K562 (cell line): ENCODE measurements around the gene OXTR. TPM values are rescaled to one million over a fixed set of nuclear protein-coding genes. Genes with fewer than 3 reads are reported as not detected.

Experiments used
- ATAC-seq: fragments of 200-7000 bp; cut with Tn5 transposase; 3 replicates; pipeline ENCODE4 v1.9.1; 2020; ENCODE audit warnings: moderate library complexity
- BruUV-seq: library from RNA; stranded (reverse); fragments of 400-500 nt; replicated peaks from 2 replicates; lab custom pipeline; 2021; lab: Mats Ljungman, UMichigan
- CTCF ChIA-PET: fragments of 300-600 bp; formaldehyde crosslinking; extraction: SDS; loops from one replicate; lab custom pipeline; 2021; ENCODE audit warnings: low intra/inter-chr PET ratio; lab: Yijun Ruan, JAX
- POLR2A ChIA-PET: fragments of 300-600, 350-650 bp; sonication (Branson Sonifier 250); formaldehyde crosslinking; extraction: SDS; loops from one replicate; lab custom pipeline; 2021; ENCODE audit warnings: antibody characterized with exemption, inconsistent platforms; lab: Yijun Ruan, JAX
- DNase-seq, 4 experiments: peaks; one replicate each; pipeline versions ENCODE4 v3.0.0 to v3.0.0-alpha.2; 2011 to 2018; ENCODE audit warnings: low spot score in 3 of 4, mixed read lengths in 3 of 4; ENCODE audit errors: extremely low read depth in 1 of 4
- FAIRE-seq: peaks from 2 replicates; lab custom pipeline; 2011; peaks lifted over from hg19 to GRCh38; lab: Jason Lieb, UNC
- H2AFZ ChIP-seq: 2 replicates; pipeline ENCODE4 v1.6.0; 2011; ENCODE audit warnings: low read depth, low read length, control low read depth, inconsistent platforms
- H3K27ac ChIP-seq: fragments of 200-600 bp; 3 replicates; pipeline ENCODE4 v1.8.0; 2011; ENCODE audit warnings: low read depth, mild to moderate bottlenecking, control low read depth, inconsistent platforms, low read length, moderate library complexity, mixed read lengths; ENCODE audit errors: extremely low read depth
- H3K27me3 ChIP-seq, 2 experiments: fragments of 300-600 bp in 1 of 2; 2 replicates in 1 of 2; 3 replicates in 1 of 2; pipeline versions ENCODE4 v1.6.0 to v1.8.0; 2011; ENCODE audit warnings: inconsistent platforms in 2 of 2, low read length in 2 of 2, mild to moderate bottlenecking in 1 of 2, mixed read lengths in 1 of 2, moderate library complexity in 1 of 2; ENCODE audit not compliant: control insufficient read depth in 2 of 2, insufficient read depth in 2 of 2
- H3K36me3 ChIP-seq: fragments of 300-600 bp; 3 replicates; pipeline ENCODE4 v1.8.0; 2011; ENCODE audit warnings: mild to moderate bottlenecking, low read length, inconsistent platforms; ENCODE audit not compliant: control insufficient read depth, insufficient read depth
- H3K4me1 ChIP-seq, 2 experiments: fragments of 200-600 bp in 1 of 2; replicated peaks in 1 of 2; 2 replicates in 1 of 2; 3 replicates in 1 of 2; pipeline versions ENCODE4 v1.5.1 to v1.8.0; 2011; ENCODE audit warnings: inconsistent platforms in 2 of 2, low read length in 2 of 2, mild to moderate bottlenecking in 1 of 2, mixed read lengths in 1 of 2, moderate library complexity in 1 of 2; ENCODE audit not compliant: control insufficient read depth in 2 of 2, insufficient read depth in 2 of 2
- H3K4me2 ChIP-seq: 2 replicates; pipeline ENCODE4 v1.6.1; 2011; ENCODE audit warnings: low read length, control low read depth, inconsistent platforms, mixed read lengths; ENCODE audit not compliant: insufficient read depth
- H3K4me3 ChIP-seq: fragments of 200-600 bp; sonication (generic), shearing (Covaris generic); 2 replicates; pipeline ENCODE4 v1.5.1; 2016; ENCODE audit warnings: control low read depth, inconsistent platforms
- H3K79me2 ChIP-seq: fragments of 200-600 bp; 3 replicates; pipeline ENCODE4 v1.8.0; 2011; ENCODE audit warnings: low read length, inconsistent platforms; ENCODE audit not compliant: control insufficient read depth, insufficient read depth
- H3K9ac ChIP-seq, 2 experiments: 2 replicates each; pipeline versions ENCODE4 v1.6.0 to v1.6.1; 2011; ENCODE audit warnings: low read depth in 2 of 2, low read length in 2 of 2, control low read depth in 1 of 2, inconsistent platforms in 1 of 2, mild to moderate bottlenecking in 1 of 2, mixed read lengths in 1 of 2; ENCODE audit not compliant: insufficient read depth in 1 of 2
- H3K9me1 ChIP-seq: one replicate; pipeline ENCODE4 v1.6.0; 2011; ENCODE audit warnings: inconsistent platforms, mild to moderate bottlenecking, low read length, moderate library complexity; ENCODE audit not compliant: control insufficient read depth, insufficient read depth
- H3K9me3 ChIP-seq: replicated peaks from 2 replicates; pipeline ENCODE4 v1.5.1; 2011; ENCODE audit warnings: low read depth, low read length, inconsistent platforms; ENCODE audit not compliant: control insufficient read depth, insufficient read depth
- H4K20me1 ChIP-seq: replicated peaks from 2 replicates; pipeline ENCODE4 v1.6.1; 2011; ENCODE audit warnings: low read length, inconsistent platforms, mixed read lengths; ENCODE audit not compliant: control insufficient read depth, insufficient read depth
- AFF1 ChIP-seq, 2 experiments: fragments of 450-650 bp; IDR thresholded peaks; 2 replicates each; pipeline ENCODE4 v1.6.1; 2018; ENCODE audit warnings: mild to moderate bottlenecking in 2 of 2, low read depth in 1 of 2; ENCODE audit not compliant: partially characterized antibody in 2 of 2
- EZH2 ChIP-seq: IDR thresholded peaks from 2 replicates; pipeline ENCODE4 v1.6.1; 2012; ENCODE audit warnings: low read depth, mild to moderate bottlenecking, inconsistent platforms, low read length, borderline replicate concordance
- FIP1L1 ChIP-seq: fragments of 200-400 bp; formaldehyde crosslinking; IDR thresholded peaks from 2 replicates; pipeline ENCODE4 v1.6.1; 2018; ENCODE audit warnings: mild to moderate bottlenecking, low read depth, low read length; ENCODE audit not compliant: poor library complexity, severe bottlenecking
- GABPB1 ChIP-seq: sonication (generic); formaldehyde crosslinking; IDR thresholded peaks from 2 replicates; pipeline ENCODE4 v1.8.0; 2022; ENCODE audit warnings: mild to moderate bottlenecking, missing genetic modification reagents
- HNRNPH1 ChIP-seq: fragments of 200-400 bp; formaldehyde crosslinking; optimal IDR thresholded peaks from 2 replicates; pipeline ENCODE3; 2017; ENCODE audit warnings: low read depth, mild to moderate bottlenecking, low read length, moderate library complexity
- KLF6 ChIP-seq: fragments of 250-450 bp; sonication (Bioruptor Pico); IDR thresholded peaks from 2 replicates; pipeline ENCODE4 v1.4.0; 2020; ENCODE audit warnings: mild to moderate bottlenecking, moderate library complexity, borderline replicate concordance
- PRDM10 ChIP-seq: fragments of 450-650 bp; IDR thresholded peaks from 2 replicates; pipeline ENCODE4 v1.6.1; 2018; ENCODE audit not compliant: partially characterized antibody
- RNF2 ChIP-seq: sonication (generic); IDR thresholded peaks from 2 replicates; pipeline ENCODE4 v1.6.1; 2016
- SFPQ ChIP-seq: fragments of 200-400 bp; formaldehyde crosslinking; IDR thresholded peaks from 2 replicates; pipeline ENCODE4 v1.6.1; 2017; ENCODE audit warnings: mild to moderate bottlenecking, low read depth, low read length, moderate library complexity
- ZNF175 ChIP-seq: fragments of 200-800 bp; sonication (Bioruptor generic); IDR thresholded peaks from 2 replicates; pipeline ENCODE4 v1.6.1; 2016; ENCODE audit warnings: low read depth, mild to moderate bottlenecking, missing genetic modification characterization, missing compliant biosample characterization
- WGBS: fragments of 100-300 bp; shearing (Covaris generic); methylation state at CpG from one replicate; pipeline ENCODE4 v1.1.6; 2016; ENCODE audit warnings: low coverage, mixed read lengths; ENCODE audit not compliant: insufficient coverage; ENCODE audit errors: missing lambda C conversion rate; 5-methylcytosine and 5-hydroxymethylcytosine counted together
- in situ Hi-C: fragments of 300-500 bp; cut with MboI; formaldehyde crosslinking; loops from 4 replicates; pipeline ENCODE4 v1.15.0; 2018; ENCODE audit warnings: inconsistent platforms, mixed read lengths
- intact Hi-C: fragments of 100-400 bp; cut with micrococcal nuclease; formaldehyde crosslinking; loops from 2 replicates; pipeline ENCODE4 v1.14.2; 2022
- polyA plus RNA-seq, 8 experiments: library from polyadenylated mRNA; depleted of rRNA in 4 of 8; stranded (reverse) in 5 of 8; unstranded in 3 of 8; fragments of >200 nt; fragmentation: Nextera tagmentation in 2 of 8; fragmentation: Illumina TruSeq in 1 of 8; extraction: Ambion mirVana in 2 of 8; extraction: Trizol in 1 of 8; gene quantifications; 2 replicates each; pipeline versions ENCODE4 v1.2.1 to v1.2.3, GENCODE V29; 2011 to 2014; ENCODE audit warnings: inconsistent platforms in 1 of 8, missing spikeins in 1 of 8
- total RNA-seq, 7 experiments: library from RNA; depleted of rRNA in 6 of 7; stranded (reverse); fragments of >200 nt in 6 of 7; fragmentation: Illumina TruSeq in 2 of 7; extraction: Trizol in 2 of 7; gene quantifications; 2 replicates each; pipeline versions ENCODE4 v1.2.1 to v1.2.3, GENCODE V29; 2011 to 2021; ENCODE audit warnings: low replicate concordance in 1 of 7

Gene OXTR
- total and polyA plus RNA-seq, 9 of the 15 experiments (the other 6 are each of a cell fraction or from before 2014, with no cell fraction given) = 0.14 to 1.3 (median 0.80) TPM

DNA sequence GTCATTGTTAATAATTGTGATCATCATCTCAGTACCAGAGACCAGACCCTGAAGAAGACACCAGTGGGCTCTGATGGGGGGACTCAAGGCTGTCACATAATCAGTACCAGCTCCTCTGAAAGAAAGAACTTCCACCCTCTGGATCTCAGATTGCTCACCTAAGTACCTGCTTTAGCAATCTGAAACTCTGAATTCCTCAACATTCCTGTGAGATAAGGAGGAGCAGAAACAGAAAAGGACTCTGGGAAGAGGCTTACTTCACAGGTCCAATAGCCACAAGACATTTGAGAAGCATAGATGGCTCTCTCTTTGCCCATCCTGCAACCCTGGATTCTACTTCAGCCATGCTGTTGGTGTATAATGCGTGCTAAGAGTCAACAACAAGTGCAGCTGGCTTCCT lies 44.0 kb upstream of the OXTR start:
- Histone ChIP-seq H3K4me1 (no peaks in the 10 kb centered on the region), H3K27ac (no peak overlapping the region), H3K9me3 (no peaks in the 10 kb centered on the region), H4K20me1 (no peaks in the 10 kb centered on the region), H3K4me2 (no peak overlapping the region), H3K4me3 (no peak overlapping the region), H3K9ac (no peak overlapping the region), H3K27me3 (0 out of 5 replicates have a peak, but pooled peaks cover 0 to 3% of the 10 kb centered on the region in 2 experiments), H2AFZ (no peak overlapping the region), H3K36me3 (no peaks in the 10 kb centered on the region), H3K9me1 (no peaks in the 10 kb centered on the region), H3K79me2 (no peaks in the 10 kb centered on the region)
- in situ Hi-C loops = no loop called here
- CTCF ChIA-PET = no interaction called here
- DNase-seq (no peak), ATAC-seq (no peak), FAIRE-seq (no peak)
- POLR2A ChIA-PET = interaction anchor here (0.7 kb wide), 2 partner anchors 41 to 274 kb away, joined by 3 read pairs; no protein-coding TSS in a partner anchor
- TF ChIP-seq AFF1 (IDR thresholded peaks at IDR 0.05; ENCODE audit: low read depth in 1 of 2, partially characterized antibody in 2 of 2) = no peak
- no peak for TF ChIP-seq SFPQ
- no peak for TF ChIP-seq GABPB1
- no peak for TF ChIP-seq HNRNPH1
- no peak for TF ChIP-seq KLF6 (CRISPR knock-in tag)
- TF ChIP-seq EZH2 = no peak
- no peak for TF ChIP-seq FIP1L1
- no peak for TF ChIP-seq RNF2
- TF ChIP-seq ZNF175 = no peak
- no peak for TF ChIP-seq PRDM10
- no TSS peak for BruUV-seq
- 0% methylated on average over 1 of the region's 1 CpG for WGBS
- intact Hi-C loops = no loop called here
